HG03060 (cell line): ENCODE measurements around the gene HOXB3.

Experiments used
- ATAC-seq: cut with Tn5 transposase; IDR thresholded peaks from one replicate; pipeline ENCODE4 v1.9.1; 2021; ENCODE audit warnings: low read depth, moderate number of reproducible peaks; ENCODE audit not compliant: unreplicated experiment

Gene HOXB3

DNA sequence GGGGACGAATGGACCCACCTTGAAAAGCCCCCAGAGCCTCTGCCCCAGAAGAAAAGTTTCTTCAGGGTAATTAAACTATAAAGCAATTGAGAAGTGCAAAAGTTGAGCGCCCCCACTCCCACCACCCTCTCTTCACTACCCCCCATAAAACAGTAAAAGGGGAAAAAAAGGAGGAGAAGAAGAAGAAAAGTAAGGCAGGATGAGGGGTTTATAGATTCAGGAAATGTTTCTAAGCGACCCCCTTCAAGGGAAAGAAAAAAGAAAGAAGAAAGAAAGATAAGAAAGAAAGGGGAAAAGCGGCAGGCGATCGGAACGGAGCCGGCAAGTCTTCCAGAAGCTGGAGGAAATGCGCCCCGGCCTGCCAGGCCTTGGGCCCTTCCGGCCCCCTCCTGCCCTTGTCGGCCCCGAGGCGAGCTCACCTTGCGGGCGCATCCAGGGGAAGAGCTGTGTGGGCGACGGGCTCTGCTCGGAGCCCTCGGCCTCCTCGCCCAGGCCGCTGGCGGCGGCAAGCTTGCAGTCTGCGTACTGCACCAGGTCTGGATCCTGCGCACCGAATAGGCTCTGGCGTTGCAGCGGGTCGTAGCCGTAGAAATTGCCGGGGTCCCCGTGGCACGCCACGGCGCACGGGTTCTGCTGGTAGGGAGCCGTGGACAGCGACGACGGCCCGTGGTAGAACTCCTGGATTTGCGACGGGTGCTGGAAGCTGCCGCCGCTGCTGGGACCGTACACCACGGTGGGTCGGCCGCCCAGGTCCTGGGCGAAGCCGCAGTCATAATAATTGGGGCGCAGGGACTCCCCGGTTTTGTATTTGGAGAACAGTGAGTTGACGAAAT is 24.0 kb upstream of the HOXB3 start:
- no peak for ATAC-seq

DNA sequence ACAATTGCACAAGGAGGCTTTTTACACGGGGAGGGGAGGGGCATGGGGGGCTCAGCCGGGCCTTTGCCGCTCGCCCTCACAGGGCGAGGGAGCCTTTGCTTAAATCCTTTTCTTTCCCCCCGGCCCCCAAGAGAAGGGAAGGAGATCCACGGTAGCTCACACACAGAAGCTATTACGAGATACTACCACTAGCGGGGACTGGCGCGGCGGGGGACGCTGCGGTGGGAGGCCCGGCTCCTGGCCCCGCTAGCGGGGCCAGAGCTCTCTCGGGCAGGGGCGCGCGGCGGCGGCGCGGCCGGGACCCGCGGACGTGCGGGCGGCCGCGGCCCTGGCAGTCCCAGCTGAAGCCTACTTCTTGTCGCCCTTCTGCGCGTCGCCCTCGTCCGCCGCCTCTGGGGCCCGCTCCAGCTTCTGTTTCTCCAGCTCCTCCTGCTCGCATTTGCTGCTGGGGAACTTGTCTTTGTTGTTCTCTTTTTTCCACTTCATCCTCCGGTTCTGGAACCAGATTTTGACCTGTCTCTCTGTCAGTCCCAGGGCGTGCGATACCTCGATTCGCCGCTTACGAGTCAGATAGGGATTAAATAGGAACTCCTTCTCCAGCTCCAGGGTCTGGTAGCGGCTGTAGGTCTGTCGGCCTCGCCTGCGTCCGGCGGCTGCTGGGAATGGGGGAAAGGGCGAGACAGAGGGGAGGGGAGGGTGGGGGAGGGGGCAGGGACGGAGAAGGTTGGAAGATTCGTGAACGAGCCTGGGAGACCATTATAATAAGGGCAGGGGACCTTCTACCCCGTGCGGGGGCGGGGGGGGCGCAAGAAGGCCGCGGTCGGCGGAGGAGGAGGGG is 23.0 kb upstream of the HOXB3 start:
- no peak for ATAC-seq

DNA sequence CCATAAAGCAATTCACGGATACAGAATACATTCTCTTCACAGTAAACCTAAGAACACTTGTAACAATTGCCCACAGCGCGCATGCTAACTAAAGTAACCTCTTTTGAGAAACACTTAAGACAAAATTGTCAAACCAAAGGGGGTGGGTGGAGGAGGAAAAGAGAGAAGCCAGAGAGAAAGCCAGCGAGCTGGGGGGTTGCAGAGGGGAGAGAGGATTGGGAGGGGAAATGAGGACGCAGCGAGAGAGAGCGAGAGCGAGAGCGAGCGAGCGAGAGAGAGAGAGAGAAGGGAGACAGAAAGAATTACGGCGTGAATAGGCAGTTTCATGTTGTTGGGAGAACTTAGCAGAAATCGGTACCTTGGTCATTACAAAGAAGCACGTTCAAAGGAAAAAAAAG is 22.4 kb upstream of the HOXB3 start:
- ATAC-seq = no peak

DNA sequence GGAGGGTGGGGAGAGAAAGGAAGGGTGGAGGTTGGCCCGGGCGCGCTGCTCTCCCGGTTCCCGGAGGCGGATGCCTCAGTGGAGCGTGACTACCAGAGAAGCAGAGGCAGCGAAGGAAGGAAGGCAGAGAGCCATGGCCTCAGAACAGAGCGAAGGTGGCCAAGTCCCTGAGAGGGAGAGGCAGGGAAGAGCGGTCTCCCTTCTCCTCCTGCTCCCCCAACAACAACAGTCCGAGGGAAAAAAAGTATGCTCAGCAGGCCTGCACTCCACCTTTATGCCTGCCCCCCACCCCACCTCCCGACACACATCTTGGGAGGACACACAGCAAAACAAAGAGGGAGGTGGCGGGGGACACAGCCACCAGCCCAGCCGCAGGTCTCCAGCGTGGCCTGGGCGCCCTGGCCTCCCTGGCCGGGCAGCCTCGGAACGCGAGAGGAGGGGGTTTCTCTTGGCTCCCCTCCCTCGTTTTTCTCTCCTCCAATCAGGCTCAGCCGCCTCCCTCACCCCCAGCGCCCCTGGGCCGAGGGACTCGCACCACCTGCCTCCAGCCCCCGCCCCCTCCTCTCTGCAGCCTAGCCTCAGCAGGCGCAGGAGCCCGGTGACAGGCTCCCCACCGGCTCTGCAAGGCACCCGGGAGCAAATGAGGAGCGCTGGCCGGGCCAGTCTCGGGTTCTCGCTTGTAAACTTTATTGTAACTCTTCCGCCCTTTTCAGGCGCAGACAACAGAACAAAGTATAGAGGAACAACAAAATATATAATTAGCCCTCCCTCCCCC is 21.8 kb upstream of the HOXB3 start:
- no peak for ATAC-seq

DNA sequence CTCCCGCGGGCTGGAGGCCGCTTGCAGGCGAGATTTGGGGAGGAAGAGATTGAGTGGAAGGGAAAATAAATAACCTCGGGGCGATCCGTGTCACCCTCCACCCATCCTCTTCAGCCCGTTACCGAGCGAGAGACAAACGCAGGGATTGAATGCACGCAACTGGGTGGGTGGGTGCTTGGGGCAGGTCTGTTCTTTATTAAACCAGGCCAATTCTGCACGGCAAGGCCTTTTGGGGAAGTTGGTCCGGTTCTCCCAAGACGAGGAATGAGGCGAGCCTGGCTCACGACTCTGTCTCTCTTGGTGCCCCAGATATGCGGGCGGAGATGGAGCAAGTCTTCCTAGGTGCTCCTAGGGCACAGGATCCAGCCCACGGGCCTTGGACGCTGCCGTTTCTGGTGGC is 21.2 kb upstream of the HOXB3 start:
- ATAC-seq = no peak

DNA sequence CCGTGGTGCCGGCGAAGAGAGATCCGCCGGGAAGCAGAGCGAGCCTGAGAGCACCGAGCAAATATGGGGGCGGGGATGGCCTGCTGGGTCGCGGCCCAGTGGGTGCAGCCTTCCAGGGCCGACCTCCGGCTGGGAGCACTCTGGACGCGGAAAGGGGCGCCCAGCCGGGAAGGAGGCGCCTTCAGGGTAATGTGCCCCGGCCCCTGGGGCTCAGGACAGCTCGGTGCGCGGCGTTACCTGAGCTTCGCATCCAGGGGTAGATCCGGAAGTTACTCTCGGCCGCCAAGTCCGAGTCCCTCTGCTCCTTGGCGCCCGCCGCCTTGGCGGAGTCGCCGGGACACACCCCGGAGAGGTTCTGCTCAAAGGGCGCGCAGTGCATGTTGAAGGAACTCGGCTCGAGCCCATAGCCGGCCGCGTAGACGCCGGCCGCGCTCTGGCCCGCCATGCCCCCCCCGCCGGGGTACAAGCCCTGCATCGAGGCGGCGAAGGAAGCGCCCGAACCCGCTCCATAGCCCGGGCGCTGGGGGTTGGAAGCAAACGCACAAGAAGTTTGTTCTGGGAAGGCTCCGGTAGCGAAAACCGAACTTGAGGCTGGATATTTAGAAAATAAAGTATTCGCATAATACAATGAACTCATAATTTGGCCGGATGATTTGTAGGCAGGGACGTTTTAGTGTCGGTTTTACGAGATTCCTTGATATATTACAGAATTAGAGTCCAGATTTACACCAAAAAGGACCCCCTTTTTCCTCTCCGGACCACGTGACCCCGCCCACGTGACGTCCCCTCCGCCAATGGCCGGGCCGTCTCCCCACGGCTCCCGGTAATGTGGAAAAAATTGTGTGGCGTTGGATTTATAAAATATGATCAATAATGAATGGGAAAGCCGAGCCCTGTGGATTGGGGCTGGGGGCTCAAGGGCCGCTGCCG is 20.5 kb upstream of the HOXB3 start, which contains the start of gene HOXB7:
HOXB7 (minus strand) TSS at position 736 of the 930 bp plus-strand sequence; CDS start at position 637, 99 bp downstream.
- ATAC-seq = no peak

DNA sequence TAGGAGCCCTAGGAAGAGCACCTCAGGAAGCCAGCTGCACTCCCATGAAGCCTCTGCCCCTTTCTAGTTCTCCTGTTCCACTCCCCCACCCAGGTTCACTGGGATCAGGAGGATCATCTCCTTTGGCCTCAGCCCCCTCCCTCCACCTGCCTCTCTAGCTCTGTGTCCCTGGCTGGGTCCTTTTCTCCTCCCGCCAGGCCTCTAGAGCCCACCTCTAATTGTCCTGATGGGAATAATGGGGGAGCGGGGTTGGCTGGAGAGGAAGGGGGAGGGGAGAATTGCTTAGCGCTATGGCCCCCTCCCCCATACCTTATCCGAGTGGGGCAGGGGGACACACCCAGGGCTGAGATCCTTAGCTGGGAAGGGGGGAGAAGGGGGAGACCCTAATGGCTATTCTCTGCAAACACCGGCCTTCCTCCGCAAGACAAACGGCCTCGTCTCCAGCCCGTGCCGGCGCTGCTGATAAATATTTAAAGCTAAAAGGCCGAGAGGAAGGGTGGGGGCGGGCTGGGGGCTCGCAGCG is 19.8 kb upstream of the HOXB3 start:
- no peak for ATAC-seq

DNA sequence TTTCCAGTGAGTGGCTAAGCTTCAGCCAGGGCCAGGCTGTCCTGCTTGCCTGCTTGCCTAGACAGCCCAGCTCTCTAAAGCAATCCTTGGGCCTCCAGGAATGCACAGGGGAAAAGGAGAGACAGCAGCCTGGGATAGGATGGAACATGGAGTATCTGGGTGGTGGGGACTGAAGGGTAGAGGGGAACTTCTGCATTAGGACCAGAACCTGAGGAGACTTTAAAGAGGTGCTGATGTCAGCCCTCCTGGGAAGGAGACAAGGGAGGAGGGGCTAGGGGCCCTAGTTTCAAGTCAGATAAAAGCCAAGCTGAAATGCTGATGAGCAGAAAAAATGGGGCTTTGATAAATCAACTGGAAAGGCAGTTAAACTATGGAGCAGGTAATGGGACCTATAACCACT is 19.0 kb upstream of the HOXB3 start:
- ATAC-seq = no peak

DNA sequence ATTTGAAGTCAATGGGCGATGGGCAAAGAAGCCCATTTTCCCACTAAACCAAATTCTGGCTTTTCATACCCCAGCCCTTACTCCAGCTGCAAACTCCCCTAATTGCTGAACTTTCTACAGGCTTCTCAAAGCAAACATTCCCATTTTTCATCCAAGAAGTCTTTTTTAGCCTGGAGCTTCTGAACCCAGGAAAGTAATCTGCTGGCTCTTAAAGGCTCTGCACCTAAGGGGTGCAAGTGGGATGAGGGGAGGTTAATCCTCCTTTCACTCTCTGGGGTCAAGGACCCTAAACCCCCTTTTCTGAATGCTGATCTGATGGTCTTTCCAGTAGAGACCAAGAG is 18.4 kb upstream of the HOXB3 start:
- ATAC-seq = no peak

DNA sequence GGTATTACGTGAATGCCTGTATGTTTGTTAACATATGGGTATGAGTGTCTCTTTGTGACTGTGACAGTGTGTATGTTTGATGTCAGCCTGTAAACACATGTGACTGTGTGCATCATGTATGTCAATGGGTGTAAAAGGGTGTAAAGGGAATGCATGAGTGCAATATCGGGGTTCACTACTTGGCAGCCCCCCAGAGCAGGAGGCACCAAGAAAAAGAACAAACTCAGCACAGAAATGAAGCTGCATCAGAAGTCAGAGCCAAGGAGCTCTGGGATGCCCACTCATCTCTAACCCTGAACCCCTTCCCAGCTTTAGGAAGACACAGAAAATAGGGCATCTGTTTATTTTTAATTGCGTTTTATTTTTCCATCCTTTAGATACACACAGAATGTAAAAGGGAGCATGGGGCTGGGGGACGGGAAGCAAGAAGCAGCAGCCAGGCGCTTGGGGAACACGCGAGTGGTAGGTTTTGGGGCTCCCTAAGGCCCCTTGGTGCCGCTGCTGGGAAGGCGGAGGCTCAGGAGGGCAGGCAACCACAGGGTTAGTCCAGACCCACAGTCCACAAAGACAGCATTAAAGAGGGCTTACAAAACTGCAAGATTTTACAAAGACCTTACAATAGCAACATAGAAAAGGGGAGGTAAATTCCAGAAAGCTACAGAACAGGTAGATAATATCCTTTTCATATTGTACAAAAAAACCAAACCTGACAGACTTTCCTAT is 17.0 kb upstream of the HOXB3 start:
- no peak for ATAC-seq

DNA sequence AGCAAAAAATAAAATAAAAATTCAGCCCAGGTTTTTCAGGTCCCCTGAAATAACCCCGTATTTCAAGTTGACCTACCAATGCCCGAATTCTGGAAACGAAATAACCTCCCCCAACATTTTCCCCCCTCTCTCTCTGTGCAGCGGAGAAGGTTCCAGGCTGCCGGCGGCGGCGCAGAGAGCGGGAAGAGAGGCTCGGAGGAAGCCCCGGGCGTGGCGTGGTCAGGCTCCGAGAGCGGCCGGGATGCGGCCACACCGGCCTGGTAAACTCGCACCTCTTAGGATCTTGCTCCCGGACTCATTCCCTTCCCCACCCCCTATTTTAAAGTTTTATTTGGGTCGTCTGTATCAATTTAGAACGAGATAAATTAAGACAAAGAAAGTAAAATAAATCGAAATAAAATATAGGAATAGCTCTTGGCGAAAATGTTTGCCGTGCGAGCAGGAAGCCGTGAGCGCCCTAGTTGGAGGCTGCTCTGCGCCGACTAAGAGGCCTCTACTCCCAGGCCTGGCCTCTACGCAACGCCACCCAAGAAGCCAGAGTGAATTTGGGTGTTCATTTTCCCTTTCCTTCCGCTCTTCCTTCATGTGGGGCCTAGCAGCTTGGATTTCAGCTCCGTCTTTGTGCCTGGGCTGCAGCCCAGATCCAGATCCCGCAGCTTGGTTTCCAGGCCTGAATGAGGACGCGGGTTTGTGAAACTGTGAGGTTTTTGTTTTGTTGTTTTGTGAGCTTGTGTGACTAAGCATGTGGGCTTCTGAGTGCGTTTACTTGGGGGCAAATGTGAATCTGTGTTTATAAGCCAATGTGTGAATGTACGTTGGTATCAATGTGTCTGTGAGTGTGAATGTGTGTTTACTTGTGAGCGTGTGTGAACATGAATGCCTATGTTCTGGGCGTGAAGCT is 16.2 kb upstream of the HOXB3 start:
- no peak for ATAC-seq

DNA sequence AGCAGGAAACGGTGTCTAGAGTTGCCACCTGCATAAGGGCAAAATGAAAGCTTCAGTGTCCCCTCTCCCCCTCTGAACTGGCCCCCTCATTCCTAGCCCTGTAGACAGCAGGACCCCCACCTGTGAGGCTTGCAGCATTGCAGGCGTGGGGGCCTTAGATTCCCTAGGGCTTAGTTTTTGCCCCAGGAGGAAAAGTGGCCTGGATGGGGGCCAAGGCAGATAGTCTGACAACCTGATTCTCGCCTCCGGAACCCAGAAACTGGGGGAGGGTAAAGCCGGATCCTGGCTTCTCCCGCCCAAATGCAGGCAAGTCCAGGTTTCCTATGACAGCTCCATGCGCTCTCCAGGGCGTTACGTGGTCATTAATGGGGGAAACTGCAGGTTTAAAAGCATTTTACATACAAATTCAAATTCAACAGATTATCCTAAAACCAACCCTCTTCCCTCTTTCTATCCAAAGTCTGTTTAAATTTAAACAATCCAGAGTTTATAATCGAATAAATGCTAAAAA is 15.4 kb upstream of the HOXB3 start:
- ATAC-seq = no peak

DNA sequence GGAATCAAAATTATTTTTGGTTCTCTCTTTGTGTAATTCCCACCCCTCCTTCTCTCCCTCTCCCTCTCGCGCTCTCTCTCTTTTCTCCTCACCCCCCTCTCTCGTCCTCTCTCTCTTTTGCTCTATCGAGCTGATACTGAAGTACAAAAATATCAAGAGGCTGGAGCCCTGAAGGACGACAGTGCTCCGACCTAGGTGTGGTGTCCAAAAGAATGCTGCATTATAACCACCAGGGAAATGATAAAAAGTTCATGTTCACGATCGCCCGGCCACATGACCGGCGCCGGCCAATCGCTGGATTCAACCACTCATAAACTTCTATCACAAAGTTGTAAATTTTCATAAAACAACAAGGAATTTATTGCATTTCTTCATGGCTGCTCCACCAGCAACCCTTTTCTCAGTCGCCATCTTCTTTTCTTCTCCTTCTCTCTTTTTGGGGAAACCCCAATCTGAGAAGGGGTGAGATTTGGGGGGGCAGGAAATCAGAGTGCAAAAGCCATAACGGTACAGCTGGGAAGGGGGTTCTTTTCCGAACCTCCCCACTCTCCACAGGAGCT is 14.8 kb upstream of the HOXB3 start, which contains the start of gene HOXB6:
HOXB6 (minus strand) TSS at position 217 of the 560 bp plus-strand sequence. CDS start 6,836 bp downstream, outside the sequence.
- ATAC-seq = no peak

DNA sequence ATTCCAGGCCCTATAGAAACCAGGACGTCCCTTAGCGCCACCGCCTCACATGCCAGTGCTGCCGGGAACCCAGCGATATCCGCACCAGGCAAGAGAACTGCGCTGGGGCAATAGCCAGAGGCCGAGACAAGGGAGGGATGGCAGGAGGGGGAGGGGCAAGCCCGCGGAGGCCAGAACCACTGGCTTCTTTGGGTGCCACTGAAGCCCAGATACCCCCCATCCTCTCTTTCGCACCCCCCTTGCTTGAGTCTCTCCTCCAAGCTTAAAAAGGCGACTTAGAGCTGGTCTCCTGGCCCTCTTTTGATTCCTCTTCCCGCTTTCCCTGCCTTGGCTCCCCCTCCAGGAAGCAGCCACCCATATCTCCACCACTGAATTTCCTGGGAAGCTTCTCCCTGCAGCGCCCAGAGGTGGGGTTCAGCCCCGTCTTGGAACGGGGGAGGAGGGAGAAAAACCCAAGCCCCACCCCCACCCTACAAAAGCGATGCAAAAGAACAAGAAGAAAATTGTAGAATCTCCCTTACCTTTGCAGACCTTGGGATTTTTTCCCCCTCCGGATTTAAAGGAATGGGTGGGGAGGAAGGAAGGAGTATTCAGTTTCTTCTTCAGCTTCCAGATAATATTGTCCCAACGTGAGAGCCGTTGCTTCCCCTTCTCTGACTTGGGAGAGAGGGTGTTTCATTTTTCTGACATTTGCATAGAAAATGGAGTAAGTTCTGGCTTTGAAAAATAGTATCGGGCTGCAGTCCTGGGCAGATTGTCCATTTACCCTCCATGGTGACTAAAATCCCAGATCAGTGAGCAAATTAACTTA is 14.1 kb upstream of the HOXB3 start:
- no peak for ATAC-seq

DNA sequence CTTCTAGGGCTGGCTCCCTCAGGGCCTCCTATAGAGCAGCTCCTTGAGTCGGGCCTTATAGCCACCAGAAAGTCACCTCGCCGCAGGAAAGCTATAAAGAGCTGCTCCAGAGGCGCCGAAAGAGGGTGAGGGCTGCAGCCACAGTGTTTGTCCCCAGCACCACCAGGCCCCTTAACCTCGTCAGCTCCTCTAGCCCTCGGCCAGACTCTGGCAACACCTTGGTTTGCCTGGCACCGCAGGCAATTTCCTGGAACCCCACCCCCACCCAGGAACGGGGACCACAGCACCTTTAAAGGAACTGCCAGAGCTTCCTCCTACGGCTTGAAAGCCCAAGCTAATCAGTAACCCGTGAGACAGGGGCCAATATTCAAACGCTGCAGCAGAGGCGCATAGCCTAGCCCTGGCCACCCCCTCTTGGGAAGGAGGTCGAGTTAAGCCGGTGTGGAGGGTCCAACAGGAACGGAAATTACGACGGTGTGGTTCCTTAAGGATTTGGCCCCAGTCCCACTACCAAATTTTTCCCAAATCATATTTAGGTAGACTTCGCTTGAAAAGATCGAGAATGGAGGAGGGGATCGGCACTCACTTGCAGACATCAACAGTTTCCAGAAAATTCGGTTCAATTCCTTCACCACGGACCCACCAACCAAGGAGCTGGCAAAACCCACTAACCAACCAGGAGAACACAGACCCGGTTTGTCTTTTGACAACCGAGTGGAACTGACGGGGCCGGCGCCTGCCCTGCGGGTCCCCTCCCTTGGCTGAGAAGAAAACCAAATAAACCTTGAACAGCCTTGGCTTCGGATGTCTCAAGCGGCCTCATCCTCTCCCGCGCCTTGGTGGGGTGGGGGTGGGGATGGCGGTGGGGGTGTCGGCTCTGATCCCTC is 11.7 kb upstream of the HOXB3 start:
- ATAC-seq = no peak

DNA sequence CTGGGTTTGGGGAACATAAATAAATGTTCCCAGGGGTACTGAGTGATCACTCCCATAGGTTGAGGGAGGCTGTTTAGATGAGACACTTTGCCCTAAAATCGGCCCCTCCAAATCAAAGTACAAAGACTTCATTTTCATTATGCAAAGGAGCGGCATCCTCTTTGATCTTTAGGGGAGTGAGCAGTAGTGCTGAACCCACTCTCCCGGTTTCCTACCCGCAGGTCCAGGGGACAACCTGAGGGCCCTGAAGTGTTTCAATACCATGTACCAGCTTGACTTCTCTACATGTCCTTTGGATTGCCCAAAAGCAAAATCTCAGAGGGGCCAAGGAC is 11.1 kb upstream of the HOXB3 start:
- no peak for ATAC-seq
